Breast epithelium (tissue), 4 donors: ENCODE measurements around the gene RBM26. TPM values are rescaled to one million over a fixed set of nuclear protein-coding genes. Genes with fewer than 3 reads are reported as not detected.

ENCODE experiments used
- DNase-seq, 2 donors: peaks; one replicate each; pipeline ENCODE4 v3.0.0-alpha.2; 2019; ENCODE audit warnings: low spot score in 2 of 2
- H3K27ac ChIP-seq, 2 donors: fragments of 200-600 bp; sonication (generic) in 1 of 2; one replicate each; pipeline ENCODE4 v1.5.1; 2016 to 2019; ENCODE audit warnings: mild to moderate bottlenecking in 1 of 2
- H3K27me3 ChIP-seq, 2 donors: fragments of 200-600 bp; sonication (generic) in 1 of 2; one replicate each; pipeline versions ENCODE4 v1.5.1 to v1.6.0; 2017 to 2019; ENCODE audit warnings: control low read depth in 1 of 2, mild to moderate bottlenecking in 1 of 2
- H3K36me3 ChIP-seq: fragments of 200-600 bp; one replicate; pipeline ENCODE4 v1.5.1; 2019
- H3K4me1 ChIP-seq, 2 donors: fragments of 200-600 bp; sonication (generic); one replicate each; pipeline ENCODE4 v1.5.1; 2016 to 2019; ENCODE audit warnings: control low read depth in 1 of 2
- H3K4me3 ChIP-seq, 3 donors: fragments of 200-600 bp; sonication (generic); 1 replicate in 2 of 3; 2 replicates in 1 of 3; pipeline ENCODE4 v1.5.1; 2016 to 2019; ENCODE audit warnings: mild to moderate bottlenecking in 3 of 3, moderate library complexity in 2 of 3
- H3K9me3 ChIP-seq, 2 donors: fragments of 200-600 bp; sonication (generic) in 1 of 2; one replicate each; pipeline ENCODE4 v1.5.1; 2016 to 2019; ENCODE audit warnings: control low read depth in 1 of 2
- CTCF ChIP-seq, 3 donors: fragments of 450-650 bp; IDR thresholded peaks; one replicate each; pipeline ENCODE4 v1.5.1; 2016 to 2017; ENCODE audit warnings: antibody characterized with exemption in 3 of 3, mild to moderate bottlenecking in 3 of 3, moderate library complexity in 3 of 3
- POLR2A ChIP-seq: fragments of 450-650 bp; IDR thresholded peaks from one replicate; pipeline ENCODE4 v1.6.1; 2016; ENCODE audit warnings: antibody characterized with exemption, mild to moderate bottlenecking, moderate library complexity
- POLR2AphosphoS5 ChIP-seq, 3 donors: sonication (generic); formaldehyde crosslinking; IDR thresholded peaks; one replicate each; pipeline ENCODE4 v1.6.1; 2017; ENCODE audit warnings: antibody characterized with exemption in 3 of 3
- intact Hi-C: fragments of 100-400 bp; cut with DNase I; formaldehyde crosslinking; loops from one replicate; pipeline ENCODE4 v1.15.1; 2023; ENCODE audit warnings: low total_unique reads
- total RNA-seq, 3 donors: library from RNA; depleted of rRNA; stranded (reverse); fragments of >200 nt; gene quantifications; one replicate each; pipeline ENCODE4 v1.1.0, GENCODE V29; 2016

The RBM26 gene
- total RNA-seq, 3 donors from 2014 or later, result 31.7 to 70.1 (median 43.6) TPM

GRCh38 chr13:79384022-79384610, 21.9 kb downstream of the RBM26 start:
- Histone ChIP-seq H3K9me3 (peaks cover 0 to 9% of the 10 kb centered on the region in 2 donors), H3K4me3 (no peak overlapping the region), H3K36me3 (no peaks in the 10 kb centered on the region), H3K27me3 (no peaks in the 10 kb centered on the region), H3K4me1 (no peaks in the 10 kb centered on the region), H3K27ac (no peak overlapping the region)
- no peak for TF ChIP-seq POLR2AphosphoS5 (IDR thresholded peaks at IDR 0.05)
- TF ChIP-seq CTCF (IDR thresholded peaks at IDR 0.05), result no peak
- TF ChIP-seq POLR2A, result no peak
- DNase-seq, result no peak
- intact Hi-C loops, result no loop called here

DNA sequence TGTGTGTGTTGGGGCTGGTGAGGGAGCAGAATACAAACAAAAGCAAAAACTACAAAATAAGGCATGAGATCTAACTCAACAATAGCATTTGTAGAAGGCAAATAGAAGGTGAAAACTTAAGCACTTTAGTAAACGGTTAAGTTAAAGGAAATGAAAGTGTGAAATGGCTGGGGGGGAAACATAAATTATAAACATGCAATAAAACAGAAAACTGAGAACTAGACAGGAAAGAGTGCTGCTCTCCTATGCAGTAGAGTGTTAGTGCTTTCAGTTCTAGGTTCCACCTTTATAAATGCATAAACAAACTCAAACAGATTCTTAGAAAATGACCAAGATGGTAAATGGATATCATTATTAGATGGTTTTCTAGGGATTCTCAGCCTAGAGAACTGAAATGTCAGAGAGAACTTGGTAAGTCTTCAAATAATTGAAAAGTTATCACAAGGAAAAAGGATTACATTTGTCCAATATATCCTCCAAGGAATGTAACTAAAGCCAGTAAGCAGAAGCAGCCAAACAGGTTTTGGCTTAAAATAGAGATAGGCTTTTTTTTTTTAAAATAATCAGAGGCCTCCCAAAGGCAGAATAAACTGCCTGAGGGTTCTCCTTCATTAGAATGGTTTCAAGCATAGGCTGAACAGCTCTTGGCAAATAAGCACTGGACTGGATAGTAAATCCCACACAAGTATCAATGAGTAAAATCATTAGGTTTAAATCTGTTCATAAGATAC, 23.3 kb downstream of the RBM26 start:
- Histone ChIP-seq H3K36me3 (no peaks in the 10 kb centered on the region), H3K27ac (no peak overlapping the region), H3K9me3 (peaks cover 0 to 9% of the 10 kb centered on the region in 2 donors), H3K4me3 (no peak overlapping the region), H3K4me1 (no peaks in the 10 kb centered on the region), H3K27me3 (no peaks in the 10 kb centered on the region)
- TF ChIP-seq POLR2A, result no peak
- no peak for DNase-seq
- intact Hi-C loops, result no loop called here

DNA sequence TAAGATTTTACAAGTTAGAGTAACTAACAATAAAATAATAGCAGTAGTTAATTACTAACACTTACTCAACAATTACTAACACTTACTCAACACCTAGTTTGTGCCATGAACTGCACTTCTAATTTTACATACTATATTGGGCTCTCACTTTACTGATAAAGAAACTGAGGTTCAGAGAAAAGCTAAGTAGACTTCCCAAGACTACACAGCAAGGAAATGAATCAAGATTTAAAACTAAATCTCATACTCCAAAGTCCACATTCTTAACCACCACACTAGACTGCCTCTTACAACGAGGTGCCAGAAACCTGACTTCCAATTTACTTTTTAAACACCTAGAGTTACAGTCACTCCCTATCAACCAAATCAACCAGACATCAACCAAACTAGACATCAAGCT, 25.1 kb downstream of the RBM26 start:
- TF ChIP-seq POLR2A, result no peak
- no peak for TF ChIP-seq CTCF (IDR thresholded peaks at IDR 0.05)
- TF ChIP-seq POLR2AphosphoS5 (IDR thresholded peaks at IDR 0.05), result no peak
- Histone ChIP-seq H3K9me3 (peaks cover 0 to 9% of the 10 kb centered on the region in 2 donors), H3K27me3 (no peaks in the 10 kb centered on the region), H3K4me1 (no peaks in the 10 kb centered on the region), H3K36me3 (no peaks in the 10 kb centered on the region), H3K4me3 (no peak overlapping the region), H3K27ac (no peak overlapping the region)
- intact Hi-C loops, result no loop called here
- DNase-seq, result no peak

- Histone ChIP-seq H3K4me1 (no peaks in the 10 kb centered on the region), H3K4me3 (no peak overlapping the region), H3K27ac (no peak overlapping the region), H3K36me3 (no peaks in the 10 kb centered on the region), H3K9me3 (peaks cover 0 to 9% of the 10 kb centered on the region in 2 donors), H3K27me3 (no peaks in the 10 kb centered on the region)
- DNase-seq, result no peak
- intact Hi-C loops, result no loop called here
- TF ChIP-seq POLR2A (no peak), POLR2AphosphoS5 (IDR thresholded peaks at IDR 0.05) (no peak), CTCF (IDR thresholded peaks at IDR 0.05) (no peak)
These were observed 26.8 kb downstream of the RBM26 start for GRCh38 chr13:79379274-79379673.

- DNase-seq, result no peak
- Histone ChIP-seq H3K27me3 (no peaks in the 10 kb centered on the region), H3K36me3 (no peaks in the 10 kb centered on the region), H3K4me1 (no peaks in the 10 kb centered on the region), H3K9me3 (no peaks in the 10 kb centered on the region), H3K27ac (no peak overlapping the region), H3K4me3 (no peak overlapping the region)
- no peak for TF ChIP-seq CTCF (IDR thresholded peaks at IDR 0.05)
- no peak for TF ChIP-seq POLR2A
- no peak for TF ChIP-seq POLR2AphosphoS5 (IDR thresholded peaks at IDR 0.05)
- intact Hi-C loops, result no loop called here
These were observed 29.2 kb downstream of the RBM26 start for GRCh38 chr13:79376843-79377242.
